ENCODE data around the gene FZD8. TPM values are rescaled to one million over a fixed set of nuclear protein-coding genes. Genes with fewer than 3 reads are reported as not detected.

Gene FZD8
- polyA plus RNA-seq, 1 donor (not counting 4 experiments of a cell fraction or from before 2014, with no cell fraction given), result 1.5 TPM

- no peaks in the 10 kb centered on the region for H4K20me1 ChIP-seq (ENCODE audit: control insufficient read depth, extremely low read depth, insufficient read depth, low read length)
- no peaks in the 10 kb centered on the region for H3K27me3 ChIP-seq (ENCODE audit: control insufficient read depth, extremely low read depth, insufficient read depth, low read length)
- dilution Hi-C loops (cut with MboI; ENCODE audit: extremely low pct_ligation_motif_present, low sequenced_read_pairs), result loop anchor here (25.0 kb wide), 1 partner anchor 1155 kb away; no protein-coding TSS in a partner anchor
- no peaks in the 10 kb centered on the region for H3K79me2 ChIP-seq (ENCODE audit: control insufficient read depth, insufficient read depth, low read length)
- H3K9me1 ChIP-seq (ENCODE audit: control insufficient read depth, extremely low read depth, insufficient read depth, low read length), result no peaks in the 10 kb centered on the region
- DNase-seq (ENCODE audit: low read depth, low spot score) (no peak), FAIRE-seq (no peak)
- no peak overlapping the region for H2AFZ ChIP-seq (ENCODE audit: control insufficient read depth, low read length)
- H3K9ac ChIP-seq (ENCODE audit: control insufficient read depth, extremely low read depth, insufficient read depth, low read length), result no peak overlapping the region
- no peaks in the 10 kb centered on the region for H3K9me3 ChIP-seq (ENCODE audit: control insufficient read depth, low read depth, low read length)
- H3K36me3 ChIP-seq (ENCODE audit: control insufficient read depth in 2 of 2, extremely low read depth in 1 of 2, insufficient read depth in 2 of 2, low read length in 2 of 2), result no peaks in the 10 kb centered on the region
- H3K4me3 ChIP-seq (ENCODE audit: control insufficient read depth in 2 of 3, extremely low read depth in 1 of 3, insufficient read depth in 2 of 3, low read depth in 1 of 3, low read length in 3 of 3), result no peak overlapping the region
- H3K27ac ChIP-seq (ENCODE audit: control insufficient read depth, insufficient read depth, low read length), result no peak overlapping the region
- TF ChIP-seq EZH2 (IDR thresholded peaks at IDR 0.05; ENCODE audit: low read length), result no peak
- TF ChIP-seq CTCF (optimal IDR thresholded peaks at IDR 0.05 in 1 of 3, IDR thresholded peaks at IDR 0.05 in 1 of 3, conservative IDR thresholded peaks at IDR 0.05 in 1 of 3; ENCODE audit: extremely low read depth in 1 of 3, insufficient read depth in 2 of 3, low read length in 3 of 3), result no peak
- H3K4me2 ChIP-seq (ENCODE audit: control insufficient read depth, extremely low read depth, insufficient read depth, low read depth, low read length), result no peak overlapping the region
- no peaks in the 10 kb centered on the region for H3K4me1 ChIP-seq (ENCODE audit: control insufficient read depth, extremely low read depth, insufficient read depth, low read length)
These were observed 10.1 kb downstream of the FZD8 start for GRCh38 chr10:35632027-35632426.

DNA sequence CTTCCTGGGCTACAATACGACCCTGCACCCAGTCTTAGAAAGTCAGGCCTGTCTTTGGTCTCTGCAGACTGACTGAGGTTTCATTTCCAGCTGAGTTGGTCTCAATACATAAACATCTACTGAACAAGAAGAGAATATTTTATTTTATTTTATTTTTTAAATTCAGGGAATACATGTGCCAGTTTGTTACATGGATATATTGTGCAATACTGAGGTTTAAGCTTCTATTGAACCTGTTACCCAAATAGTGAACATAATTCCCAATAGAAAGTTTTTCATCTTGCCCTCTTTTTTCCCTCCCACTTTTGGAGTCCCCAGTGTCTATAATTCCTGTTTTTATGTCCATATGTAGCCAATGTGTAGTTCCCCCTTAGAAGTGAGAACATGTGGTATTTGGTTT lies 10.7 kb downstream of the FZD8 start:
- Histone ChIP-seq H3K9me1 (ENCODE audit: control insufficient read depth, extremely low read depth, insufficient read depth, low read length) (no peaks in the 10 kb centered on the region), H3K4me1 (ENCODE audit: control insufficient read depth, extremely low read depth, insufficient read depth, low read length) (no peaks in the 10 kb centered on the region), H3K36me3 (ENCODE audit: control insufficient read depth in 2 of 2, extremely low read depth in 1 of 2, insufficient read depth in 2 of 2, low read length in 2 of 2) (no peaks in the 10 kb centered on the region), H2AFZ (ENCODE audit: control insufficient read depth, low read length) (no peak overlapping the region), H3K9ac (ENCODE audit: control insufficient read depth, extremely low read depth, insufficient read depth, low read length) (no peak overlapping the region), H3K4me3 (ENCODE audit: control insufficient read depth in 2 of 3, extremely low read depth in 1 of 3, insufficient read depth in 2 of 3, low read depth in 1 of 3, low read length in 3 of 3) (no peak overlapping the region), H3K4me2 (ENCODE audit: control insufficient read depth, extremely low read depth, insufficient read depth, low read depth, low read length) (no peak overlapping the region), H3K79me2 (ENCODE audit: control insufficient read depth, insufficient read depth, low read length) (no peaks in the 10 kb centered on the region), H4K20me1 (ENCODE audit: control insufficient read depth, extremely low read depth, insufficient read depth, low read length) (no peaks in the 10 kb centered on the region), H3K27ac (ENCODE audit: control insufficient read depth, insufficient read depth, low read length) (no peak overlapping the region), H3K27me3 (ENCODE audit: control insufficient read depth, extremely low read depth, insufficient read depth, low read length) (no peaks in the 10 kb centered on the region), H3K9me3 (ENCODE audit: control insufficient read depth, low read depth, low read length) (no peaks in the 10 kb centered on the region)
- dilution Hi-C loops (cut with MboI; ENCODE audit: extremely low pct_ligation_motif_present, low sequenced_read_pairs), result loop anchor here (25.0 kb wide), 1 partner anchor 1156 kb away; no protein-coding TSS in a partner anchor
- no peak for DNase-seq (ENCODE audit: low read depth, low spot score)
- FAIRE-seq, result no peak
- TF ChIP-seq CTCF (optimal IDR thresholded peaks at IDR 0.05 in 1 of 3, IDR thresholded peaks at IDR 0.05 in 1 of 3, conservative IDR thresholded peaks at IDR 0.05 in 1 of 3; ENCODE audit: extremely low read depth in 1 of 3, insufficient read depth in 2 of 3, low read length in 3 of 3) (no peak), EZH2 (IDR thresholded peaks at IDR 0.05; ENCODE audit: low read length) (no peak)

Data from keratinocyte (primary cell).